GM23338 (cell line): ENCODE measurements around the gene GRIK4. TPM values are rescaled to one million over a fixed set of nuclear protein-coding genes. Genes with fewer than 3 reads are reported as not detected.

ENCODE experiments used
- ATAC-seq: fragments of 200-7000 bp; cut with Tn5 transposase; 3 replicates; pipeline ENCODE4 v1.9.1; 2020
- DNase-seq: peaks from one replicate; pipeline ENCODE4 v3.0.0-alpha.2; 2015; ENCODE audit warnings: low spot score
- H2AFZ ChIP-seq: fragments of 200-600 bp; sonication (generic); 2 replicates; pipeline ENCODE4 v1.8.0; 2016; ENCODE audit warnings: antibody characterized with exemption, mild to moderate bottlenecking, moderate library complexity
- H3F3A ChIP-seq: fragments of 200-600 bp; sonication (generic); replicated peaks from 2 replicates; pipeline ENCODE4 v1.8.0; 2017; ENCODE audit warnings: antibody characterized with exemption, mixed run types, low read depth
- H3K27ac ChIP-seq: fragments of 200-600 bp; sonication (generic); 2 replicates; pipeline ENCODE4 v1.6.1; 2016; ENCODE audit warnings: low read depth
- H3K27me3 ChIP-seq: fragments of 200-600 bp; sonication (generic); 2 replicates; pipeline ENCODE4 v1.8.0; 2016; ENCODE audit warnings: mild to moderate bottlenecking, mixed run types, moderate library complexity; ENCODE audit not compliant: insufficient read depth
- H3K36me3 ChIP-seq: fragments of 200-600 bp; sonication (generic); 2 replicates; pipeline ENCODE4 v1.8.0; 2016; ENCODE audit warnings: mild to moderate bottlenecking; ENCODE audit not compliant: insufficient read depth
- H3K4me1 ChIP-seq: fragments of 200-600 bp; sonication (generic); 2 replicates; pipeline ENCODE4 v1.8.0; 2016; ENCODE audit warnings: mild to moderate bottlenecking, moderate library complexity; ENCODE audit not compliant: insufficient read depth
- H3K4me2 ChIP-seq: fragments of 200-600 bp; sonication (generic); 2 replicates; pipeline ENCODE4 v1.7.1; 2017; ENCODE audit warnings: mixed run types
- H3K4me3 ChIP-seq: fragments of 200-600 bp; sonication (generic); 2 replicates; pipeline ENCODE4 v1.6.1; 2016; ENCODE audit warnings: mixed run types
- H3K79me2 ChIP-seq: fragments of 200-600 bp; sonication (generic); replicated peaks from 2 replicates; pipeline ENCODE4 v1.8.0; 2017; ENCODE audit warnings: mild to moderate bottlenecking; ENCODE audit not compliant: insufficient read depth
- H3K9me2 ChIP-seq: fragments of 200-600 bp; sonication (generic); 2 replicates; pipeline ENCODE4 v1.8.0; 2017; ENCODE audit not compliant: insufficient read depth
- H4K20me1 ChIP-seq: fragments of 200-600 bp; sonication (generic); replicated peaks from 2 replicates; pipeline ENCODE4 v1.8.0; 2017; ENCODE audit warnings: mild to moderate bottlenecking; ENCODE audit not compliant: insufficient read depth
- H3K27ac Mint-ChIP-seq: 2 replicates; pipeline ENCODE4 v1.8.0; 2020; ENCODE audit warnings: inconsistent platforms, mild to moderate bottlenecking, moderate library complexity, mixed read lengths
- H3K27me3 Mint-ChIP-seq: 3 replicates; pipeline ENCODE4 v1.8.0; 2022; ENCODE audit warnings: low read depth, mild to moderate bottlenecking, moderate library complexity, mixed read lengths, inconsistent platforms; ENCODE audit not compliant: insufficient read depth, poor library complexity
- H3K36me3 Mint-ChIP-seq: 3 replicates; pipeline ENCODE4 v1.8.0; 2021; ENCODE audit warnings: low read depth, mild to moderate bottlenecking, inconsistent platforms, moderate library complexity, mixed read lengths
- H3K4me1 Mint-ChIP-seq: 3 replicates; pipeline ENCODE4 v1.8.0; 2020; ENCODE audit warnings: mild to moderate bottlenecking, inconsistent platforms, mixed read lengths
- H3K4me3 Mint-ChIP-seq: 3 replicates; pipeline ENCODE4 v1.8.0; 2021; ENCODE audit warnings: moderate library complexity, mild to moderate bottlenecking, inconsistent platforms, mixed read lengths
- H3K9me3 Mint-ChIP-seq: 3 replicates; pipeline ENCODE4 v1.8.0; 2020; ENCODE audit warnings: moderate library complexity, mild to moderate bottlenecking, inconsistent platforms, mixed read lengths
- CREB1 ChIP-seq: fragments of 250-450 bp; sonication (Bioruptor Pico); IDR thresholded peaks from 2 replicates; pipeline ENCODE4 v1.5.0; 2020; ENCODE audit warnings: low read depth, mild to moderate bottlenecking, moderate library complexity
- CTCF ChIP-seq, 2 experiments: fragments of 200-600 bp in 1 of 2; sonication (generic) in 1 of 2; conservative IDR thresholded peaks; 2 replicates each; pipeline versions ENCODE4 v1.5.1 to v1.6.1; 2016 to 2017; ENCODE audit warnings: antibody characterized with exemption in 2 of 2, low read depth in 2 of 2, mild to moderate bottlenecking in 2 of 2, moderate library complexity in 1 of 2
- EZH2 ChIP-seq: fragments of 200-600 bp; sonication (generic); IDR thresholded peaks from one replicate; pipeline ENCODE4 v1.8.0; 2017; ENCODE audit warnings: antibody characterized with exemption, mild to moderate bottlenecking, low read depth; ENCODE audit not compliant: unreplicated experiment
- EZH2phosphoT487 ChIP-seq: fragments of 200-600 bp; sonication (generic); IDR thresholded peaks from one replicate; pipeline ENCODE4 v1.8.1; 2018; ENCODE audit warnings: antibody characterized with exemption; ENCODE audit not compliant: unreplicated experiment
- POLR2AphosphoS5 ChIP-seq: IDR thresholded peaks from 2 replicates; pipeline ENCODE4 v1.6.1; 2016; ENCODE audit warnings: antibody characterized with exemption, low read depth
- REST ChIP-seq: IDR thresholded peaks from one replicate; pipeline ENCODE4 v1.6.1; 2018; ENCODE audit warnings: antibody characterized with exemption; ENCODE audit not compliant: unreplicated experiment
- STAT1 ChIP-seq: IDR thresholded peaks from one replicate; pipeline ENCODE4 v1.6.1; 2016; ENCODE audit warnings: antibody characterized with exemption; ENCODE audit not compliant: unreplicated experiment
- ZNF114 ChIP-seq: fragments of 250-450 bp; sonication (Bioruptor Pico); IDR thresholded peaks from 2 replicates; pipeline ENCODE4 v1.5.0; 2020; ENCODE audit warnings: mild to moderate bottlenecking, moderate library complexity
- ZNF331 ChIP-seq: fragments of 250-450 bp; sonication (Bioruptor Pico); IDR thresholded peaks from 2 replicates; pipeline ENCODE4 v1.5.0; 2020; ENCODE audit warnings: low read depth, mild to moderate bottlenecking, moderate library complexity
- polyA plus RNA-seq: library from polyadenylated mRNA; unstranded; fragments of >200 nt; fragmentation: Nextera tagmentation; extraction: Ambion mirVana; gene quantifications from 2 replicates; pipeline ENCODE4 v1.2.1, GENCODE V29; 2016
- total RNA-seq: library from RNA; depleted of rRNA; stranded (reverse); fragments of >200 nt; shearing (Covaris generic); gene quantifications from 2 replicates; pipeline ENCODE4 v1.2.3, GENCODE V29; 2014

GRIK4 gene
- total and polyA plus RNA-seq, 2 experiments from 2014 or later: 0.63 to 2.2 TPM

- TF ChIP-seq CTCF (conservative IDR thresholded peaks at IDR 0.05; ENCODE audit: low read depth in 2 of 2) (no peak), EZH2 (no peak), EZH2phosphoT487 (no peak), POLR2AphosphoS5 (no peak)
These were observed 228.8 kb downstream of the GRIK4 start (continued) for GRCh38 chr11:120740380-120740779.

GRCh38 chr11:120744016-120744994, 232.8 kb downstream of the GRIK4 start:
- peaks cover 19% of the 10 kb centered on the region for H3K4me1 Mint-ChIP-seq
- no peaks in the 10 kb centered on the region for H3K36me3 ChIP-seq
- TF ChIP-seq ZNF331 (CRISPR knock-in tag): no peak
- TF ChIP-seq STAT1: no peak
- no peak for TF ChIP-seq EZH2
- TF ChIP-seq REST: no peak
- TF ChIP-seq EZH2phosphoT487: no peak
- TF ChIP-seq ZNF114 (CRISPR knock-in tag): no peak
- no peak; a peak in 2 of 4 replicates for TF ChIP-seq CTCF (conservative IDR thresholded peaks at IDR 0.05; ENCODE audit: low read depth in 2 of 2)
- no peak for TF ChIP-seq CREB1

More at GRCh38 chr11:120744016-120744994, 232.8 kb downstream of the GRIK4 start:
- Histone ChIP-seq H3K4me3 (no peak overlapping the region), H3K4me1 (peaks cover 16% of the 10 kb centered on the region), H3K4me2 (no peak overlapping the region), H3K27me3 (no peaks in the 10 kb centered on the region), H2AFZ (no peak overlapping the region), H4K20me1 (no peaks in the 10 kb centered on the region), H3F3A (no peaks in the 10 kb centered on the region), H3K79me2 (no peaks in the 10 kb centered on the region), H3K9me2 (peaks cover 4% of the 10 kb centered on the region; the same call in 1 of the 2 replicates), H3K27ac (no peak overlapping the region)
- DNase-seq: no peak
- Mint-ChIP-seq H3K27me3 (peaks cover 5% of the 10 kb centered on the region), H3K4me3 (no peak overlapping the region), H3K9me3 (no peaks in the 10 kb centered on the region), H3K36me3 (no peaks in the 10 kb centered on the region), H3K27ac (no peak overlapping the region)
- ATAC-seq: no peak
